Sigmoid colon (tissue), 4 donors: ENCODE data around the gene MOB3A.

Experiments used
- CTCF ChIP-seq, 4 experiments: fragments of 450-650 bp in 3 of 4; fragments of 200-600 bp in 1 of 4; IDR thresholded peaks; one replicate each; pipeline ENCODE4 v1.5.1; 2016 to 2019; ENCODE audit warnings: antibody characterized with exemption in 4 of 4, mild to moderate bottlenecking in 3 of 4, moderate library complexity in 2 of 4
- POLR2AphosphoS5 ChIP-seq, 4 donors: sonication (generic); formaldehyde crosslinking; IDR thresholded peaks; one replicate each; pipeline ENCODE4 v1.6.1; 2017; ENCODE audit warnings: antibody characterized with exemption in 4 of 4

DNA sequence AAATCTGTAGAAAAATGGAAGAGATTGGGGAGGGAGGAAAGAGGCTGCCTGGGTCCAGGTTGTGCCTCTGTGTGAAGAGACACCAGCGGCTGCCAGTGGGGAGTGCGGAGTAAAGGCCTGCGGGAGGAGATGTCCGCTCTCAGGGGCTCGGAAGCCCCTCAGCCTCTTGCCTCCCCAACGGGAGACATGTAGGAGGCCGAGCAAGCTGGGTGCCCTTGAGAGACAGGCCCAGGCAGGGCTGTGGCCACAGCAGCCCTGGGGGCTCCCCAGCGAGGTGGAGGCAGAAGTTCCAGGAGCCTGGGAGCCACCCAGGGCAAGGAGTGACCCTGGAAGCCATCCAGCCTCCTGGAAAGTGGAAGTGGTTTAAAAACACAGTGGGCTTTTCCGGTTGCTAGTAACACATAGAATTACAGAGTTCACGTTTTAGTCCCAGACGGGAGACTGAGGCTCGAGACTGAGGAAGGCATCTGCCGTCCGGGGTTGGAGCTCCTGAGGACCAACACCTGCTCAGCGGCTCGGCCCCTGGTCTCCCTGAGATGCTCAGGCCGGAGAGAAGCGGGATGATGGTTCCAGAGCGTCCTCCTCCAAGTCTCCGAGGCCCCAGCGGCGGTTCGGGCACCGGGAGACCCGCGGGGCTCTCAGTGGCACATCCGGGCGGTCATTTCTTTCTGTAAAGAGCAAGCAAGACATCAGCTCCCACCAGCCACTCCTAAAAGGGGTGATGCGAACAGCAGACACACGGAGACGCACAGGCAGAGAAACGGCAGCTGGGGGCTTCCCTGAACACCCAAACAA lies 23.2 kb downstream of the MOB3A start:
- TF ChIP-seq CTCF (IDR thresholded peaks at IDR 0.05) (no peak), POLR2AphosphoS5 (IDR thresholded peaks at IDR 0.05) (no peak)
